NCI-H510A treated with DMSO at 0.1 percent for 48 hours (cell line): ENCODE measurements around the gene FGF14.

Experiments
- DNase-seq: peaks from one replicate; lab custom pipeline; 2025; lab: John Stamatoyannopoulos, UW

The FGF14 gene

GRCh38 chr13:102401766-102402165 is at the start of gene FGF14:
Gene FGF14 (minus strand): TSS chr13:102402048.
- no peak for DNase-seq

DNA sequence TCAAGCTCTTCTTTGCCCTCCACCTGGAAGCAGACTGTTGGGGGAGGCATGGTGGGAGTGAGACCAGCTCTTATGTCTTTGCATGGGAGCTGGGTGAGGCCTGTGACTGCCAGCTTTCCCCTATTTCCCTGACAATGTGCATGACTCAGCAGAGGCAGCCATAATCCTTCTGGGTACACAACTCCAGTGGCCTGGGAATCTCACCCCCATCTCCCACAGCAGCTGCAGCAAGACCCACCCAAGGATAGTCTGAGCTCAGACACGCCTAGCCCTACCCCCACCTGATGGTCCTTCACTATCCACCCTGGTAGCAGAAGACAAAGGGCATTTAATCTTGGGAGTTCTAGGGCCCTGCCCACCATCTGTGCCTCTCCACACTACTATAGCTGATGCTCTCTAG is 41.4 kb upstream of the FGF14 start:
- DNase-seq = no peak

DNA sequence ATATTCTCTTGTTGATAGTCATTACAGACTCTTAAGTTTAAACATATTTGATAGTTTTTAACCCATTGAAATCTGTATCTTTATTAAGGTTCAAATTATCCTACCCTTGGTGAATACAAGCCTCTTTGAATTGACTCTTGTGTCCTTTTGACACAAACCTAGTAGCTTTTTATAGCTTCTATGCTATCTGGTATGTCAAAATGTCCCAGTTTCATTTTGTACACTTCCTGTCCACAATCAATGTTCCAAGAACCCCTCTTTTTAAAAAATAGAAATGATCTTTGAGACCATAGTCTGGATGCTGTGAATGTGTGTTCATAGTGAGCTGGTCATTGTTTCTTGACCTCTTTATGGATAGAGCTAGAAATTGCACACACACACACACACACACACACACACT is 39.2 kb upstream of the FGF14 start:
- no peak for DNase-seq

GRCh38 chr13:102440259-102440936 is 38.5 kb upstream of the FGF14 start:
- no peak for DNase-seq

DNA sequence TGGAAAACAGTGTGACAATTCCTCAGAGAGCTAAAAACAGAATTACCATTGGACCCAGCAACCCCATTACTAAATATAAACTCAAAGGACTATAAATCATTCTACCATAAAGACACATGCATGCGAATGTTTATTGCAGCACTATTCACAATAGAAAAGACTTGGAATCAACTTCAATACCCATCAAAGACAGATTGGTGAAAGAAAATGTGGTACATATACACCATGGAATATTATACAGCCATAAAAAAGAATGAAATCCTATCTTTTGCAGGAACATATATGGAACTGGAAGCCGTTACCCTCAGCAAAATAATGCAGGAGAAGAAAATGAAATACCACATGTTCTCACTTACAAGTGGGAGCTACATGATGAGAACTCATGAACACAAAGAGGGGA is 20.8 kb upstream of the FGF14 start:
- DNase-seq = no peak

DNA sequence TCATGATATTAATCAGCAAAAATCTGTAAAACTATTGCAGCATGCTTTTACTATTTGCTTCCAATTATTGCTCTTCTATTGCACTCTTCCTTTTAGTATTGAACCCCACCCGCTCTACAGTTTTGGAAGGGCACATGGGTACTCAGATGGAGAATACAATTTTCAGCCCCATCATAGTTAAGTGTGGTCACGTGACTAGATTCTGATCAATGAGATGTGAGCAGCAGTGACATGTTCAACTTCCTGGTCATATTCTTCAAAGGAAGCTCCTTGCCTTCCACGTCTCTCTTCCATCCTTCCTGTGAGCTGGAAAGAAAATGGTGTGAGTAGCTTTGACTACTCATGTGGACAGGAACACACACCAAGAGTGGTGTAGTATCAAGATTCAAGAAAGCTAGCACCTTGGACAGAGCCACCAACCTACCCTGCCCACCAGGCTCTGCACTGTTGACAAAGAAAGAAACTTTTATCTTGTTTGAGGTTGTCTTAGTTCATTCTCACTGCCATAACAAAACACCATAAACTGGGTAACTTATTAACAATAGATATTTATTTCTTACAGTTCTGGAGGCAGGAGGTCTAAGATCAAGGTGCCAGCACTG is 3.8 kb upstream of the FGF14 start:
- DNase-seq = no peak

DNA sequence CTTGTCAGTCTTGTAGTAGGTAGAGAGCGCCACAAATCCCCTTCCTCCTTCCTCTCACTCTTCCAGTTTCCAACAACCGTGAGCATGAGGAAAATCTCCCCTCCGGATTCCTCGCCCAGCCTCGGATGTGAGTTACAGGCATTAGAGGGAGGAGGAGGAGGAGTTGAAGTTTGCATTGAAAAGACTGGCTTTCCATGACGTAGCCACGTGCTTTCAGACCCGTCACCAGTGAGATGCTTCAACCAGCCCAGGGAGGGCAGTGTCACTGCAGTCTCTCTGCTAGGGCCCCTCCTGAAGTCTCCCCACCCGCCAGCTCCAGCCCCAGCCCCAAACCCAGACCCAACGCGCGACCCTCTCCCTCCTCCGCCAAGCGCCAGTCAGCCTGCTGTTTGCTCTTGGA is 442 bp upstream of the FGF14 start:
- no peak for DNase-seq

DNA sequence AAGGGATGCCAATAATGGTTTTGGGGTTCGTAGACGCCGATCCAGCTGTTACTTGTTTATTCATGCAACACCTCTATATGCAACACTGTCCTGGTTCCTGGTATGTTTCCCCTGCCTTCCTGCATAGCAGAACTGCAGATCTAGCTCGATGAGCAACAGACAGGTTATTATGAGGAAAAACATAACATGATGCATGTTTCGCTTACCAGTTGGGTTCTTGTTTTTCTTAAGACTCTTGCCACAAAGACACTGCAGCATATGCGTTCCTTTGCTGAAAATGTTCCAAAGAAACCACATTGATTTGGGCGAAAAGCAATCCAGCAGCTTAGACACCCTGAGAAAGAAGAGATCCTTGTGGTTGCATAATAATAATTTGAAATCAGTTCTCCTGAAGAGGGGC is 583 bp downstream of the FGF14 start:
- DNase-seq = no peak

- DNase-seq = no peak
These were observed 1.1 kb downstream of the FGF14 start for GRCh38 chr13:102400675-102401145.

DNA sequence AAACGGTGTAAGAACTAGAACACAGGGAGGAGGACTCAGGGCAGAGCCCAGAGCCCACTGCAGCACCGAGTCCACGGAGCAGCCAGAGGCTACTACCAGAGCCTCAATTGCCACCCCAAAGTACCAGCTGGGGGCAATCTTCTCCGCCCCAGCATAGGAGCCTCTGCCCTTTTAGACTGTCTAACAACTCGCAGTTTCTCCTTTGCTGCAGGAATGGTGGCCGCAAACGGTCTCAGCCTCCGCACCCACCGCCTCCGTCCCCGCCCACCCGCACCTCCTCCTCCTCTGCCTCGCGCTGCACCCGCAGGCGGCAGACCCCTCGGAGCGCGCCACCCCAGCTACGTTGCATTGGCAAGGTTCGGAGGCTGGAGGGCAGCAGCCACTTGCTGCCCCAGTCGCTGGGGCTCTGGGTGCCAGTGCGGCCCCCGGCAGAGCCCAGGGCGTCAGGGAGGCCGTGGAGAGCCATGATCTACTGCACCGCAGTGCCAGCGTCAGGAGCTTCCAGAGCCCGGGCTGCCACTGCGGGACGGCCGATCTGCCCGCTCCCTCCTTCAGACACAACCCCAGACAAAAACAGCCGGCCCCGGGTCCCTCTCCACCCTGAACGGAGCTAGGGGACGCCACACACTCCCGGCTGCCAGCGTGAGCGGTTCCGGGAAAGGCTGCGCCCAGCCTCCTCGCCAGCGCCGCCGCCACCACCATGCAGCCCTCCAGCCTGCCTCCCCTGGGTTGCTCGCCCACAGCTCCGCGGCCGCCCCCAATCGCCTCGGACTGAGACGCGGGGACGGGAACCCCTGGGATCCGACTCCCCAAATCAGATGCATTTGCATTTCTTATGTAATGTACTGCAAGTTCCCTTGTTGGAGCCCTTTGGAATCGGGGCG is 1.8 kb downstream of the FGF14 start:
- no peak for DNase-seq

DNA sequence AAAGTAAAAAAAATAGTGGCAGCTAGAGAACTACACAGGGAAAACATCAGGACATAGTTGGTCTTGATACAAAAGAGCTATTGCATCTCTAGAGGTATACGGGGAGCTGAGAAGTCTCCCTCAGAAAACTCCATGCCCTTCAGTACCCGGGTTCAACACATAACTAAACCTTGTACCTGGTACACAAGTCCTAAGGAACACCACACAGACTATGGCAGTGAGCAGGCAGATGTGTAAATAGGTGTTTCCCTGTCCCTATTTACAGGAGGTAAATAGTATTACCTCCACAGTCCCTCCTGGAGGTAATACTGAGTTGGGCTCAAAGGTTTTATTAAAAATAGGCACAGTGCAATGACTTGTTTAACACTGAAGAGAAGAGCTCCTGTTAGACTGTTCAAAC is 5.9 kb downstream of the FGF14 start:
- DNase-seq = no peak

- DNase-seq = peak; percentile 27
These were observed 6.7 kb downstream of the FGF14 start for GRCh38 chr13:102395174-102395573.

DNA sequence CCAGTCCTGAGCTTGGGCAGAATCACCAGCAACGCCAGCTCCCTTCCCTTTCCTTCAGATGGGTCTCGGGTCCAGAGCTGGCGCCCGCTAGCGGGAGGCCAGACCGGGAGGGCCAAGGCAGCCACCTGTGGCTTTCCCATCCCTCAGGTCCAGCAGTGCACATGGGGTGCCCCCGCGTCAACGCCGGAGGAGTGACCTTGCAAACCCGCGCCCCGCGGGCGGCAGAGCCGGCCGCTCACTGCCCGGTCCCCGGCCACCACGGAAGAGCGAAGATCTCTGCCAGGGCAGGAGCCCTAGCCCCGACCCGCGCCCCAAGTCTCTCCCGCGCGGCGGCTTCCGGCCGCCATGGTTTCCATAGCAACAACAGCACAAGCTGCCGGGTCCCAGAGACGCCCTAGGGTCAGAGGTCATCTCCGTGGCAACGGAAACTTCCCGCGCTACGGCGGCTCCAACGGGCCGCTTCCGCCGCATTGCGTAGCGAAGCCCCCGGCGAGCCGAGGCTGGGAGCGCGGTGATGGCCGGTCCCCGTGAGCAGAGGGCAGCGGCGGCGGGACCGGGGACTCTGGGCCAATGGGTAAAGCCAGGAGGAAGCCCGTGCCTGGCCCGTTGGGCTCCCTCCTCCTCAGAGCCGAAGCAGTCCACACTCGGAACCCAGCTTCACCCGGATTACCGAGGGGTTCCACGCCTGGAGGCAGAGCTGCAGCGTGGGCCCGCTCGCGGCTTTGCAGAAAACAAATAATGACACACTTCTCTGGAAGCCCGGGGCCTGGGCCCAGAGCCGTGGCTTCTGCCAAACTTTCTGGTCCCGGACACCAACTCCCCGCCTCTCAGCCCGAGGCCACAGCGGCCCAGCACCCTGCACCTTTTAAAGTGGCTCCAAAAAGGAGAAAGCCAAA is 7.4 kb downstream of the FGF14 start:
- DNase-seq = peak; percentile 70

- no peak for DNase-seq
These were observed 9.2 kb downstream of the FGF14 start for GRCh38 chr13:102392481-102393209.

- DNase-seq = no peak
These were observed 15.4 kb downstream of the FGF14 start for GRCh38 chr13:102386461-102386860.

DNA sequence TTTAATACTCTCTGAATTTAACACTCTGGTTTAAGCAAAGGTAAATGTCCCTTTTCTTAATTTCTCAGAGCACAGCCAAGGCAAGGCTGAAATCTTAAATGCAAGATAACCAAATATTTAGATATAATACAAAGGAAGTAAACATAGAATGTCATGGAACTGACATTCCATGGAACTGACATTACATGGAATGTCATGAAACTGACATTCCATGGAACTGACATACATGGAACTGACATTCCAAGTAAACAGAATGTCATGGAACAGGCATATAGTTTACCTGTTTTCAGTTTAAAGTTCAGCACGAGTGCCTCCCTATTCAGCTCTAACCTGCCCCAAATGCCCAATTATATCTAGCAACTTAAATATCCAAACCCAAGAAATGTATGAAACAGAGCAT is 21.8 kb downstream of the FGF14 start:
- no peak for DNase-seq

DNA sequence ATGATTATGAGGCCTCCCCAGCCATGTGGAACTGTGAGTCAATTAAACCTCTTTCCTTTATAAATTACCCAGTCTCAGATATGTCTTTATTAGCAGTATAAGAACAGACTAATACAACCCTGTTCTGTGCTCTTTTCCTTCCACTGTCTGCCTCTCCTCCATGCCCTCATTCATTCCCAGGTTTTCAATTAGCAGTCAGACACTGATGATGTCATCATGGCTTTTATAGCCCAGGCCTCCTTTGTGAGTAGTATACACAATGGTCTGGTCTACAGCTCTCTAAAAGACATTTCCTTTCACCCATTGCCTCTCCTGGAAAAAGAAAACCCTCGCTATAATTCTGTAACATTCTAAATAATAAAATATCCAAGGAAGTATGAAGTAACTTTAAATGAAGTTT is 25.5 kb downstream of the FGF14 start:
- DNase-seq = no peak

GRCh38 chr13:102374726-102375125 is 27.1 kb downstream of the FGF14 start:
- DNase-seq = no peak

- DNase-seq = no peak
These were observed 27.6 kb downstream of the FGF14 start for GRCh38 chr13:102374233-102374632.

- no peak for DNase-seq
These were observed 28.6 kb downstream of the FGF14 start for GRCh38 chr13:102373221-102373620.

- no peak for DNase-seq
These were observed 32.5 kb downstream of the FGF14 start for GRCh38 chr13:102369302-102369701.
